NB4 (cell line): ENCODE data around the gene MRPL18.

Experiments used
- POLR2A ChIP-seq: IDR thresholded peaks from 2 replicates; pipeline ENCODE4 v1.6.1; 2011; ENCODE audit warnings: mild to moderate bottlenecking; ENCODE audit not compliant: insufficient read length; ENCODE audit errors: extremely low read depth
- TF ChIP-seq, protein P1 (sequence below): IDR thresholded peaks from one replicate; pipeline ENCODE4 v1.5.1; 2012; ENCODE audit warnings: low read depth, low read length

GRCh38 chr6:159815410-159815809, 25.1 kb downstream of the MRPL18 start:
- TF ChIP-seq, protein P1, sequence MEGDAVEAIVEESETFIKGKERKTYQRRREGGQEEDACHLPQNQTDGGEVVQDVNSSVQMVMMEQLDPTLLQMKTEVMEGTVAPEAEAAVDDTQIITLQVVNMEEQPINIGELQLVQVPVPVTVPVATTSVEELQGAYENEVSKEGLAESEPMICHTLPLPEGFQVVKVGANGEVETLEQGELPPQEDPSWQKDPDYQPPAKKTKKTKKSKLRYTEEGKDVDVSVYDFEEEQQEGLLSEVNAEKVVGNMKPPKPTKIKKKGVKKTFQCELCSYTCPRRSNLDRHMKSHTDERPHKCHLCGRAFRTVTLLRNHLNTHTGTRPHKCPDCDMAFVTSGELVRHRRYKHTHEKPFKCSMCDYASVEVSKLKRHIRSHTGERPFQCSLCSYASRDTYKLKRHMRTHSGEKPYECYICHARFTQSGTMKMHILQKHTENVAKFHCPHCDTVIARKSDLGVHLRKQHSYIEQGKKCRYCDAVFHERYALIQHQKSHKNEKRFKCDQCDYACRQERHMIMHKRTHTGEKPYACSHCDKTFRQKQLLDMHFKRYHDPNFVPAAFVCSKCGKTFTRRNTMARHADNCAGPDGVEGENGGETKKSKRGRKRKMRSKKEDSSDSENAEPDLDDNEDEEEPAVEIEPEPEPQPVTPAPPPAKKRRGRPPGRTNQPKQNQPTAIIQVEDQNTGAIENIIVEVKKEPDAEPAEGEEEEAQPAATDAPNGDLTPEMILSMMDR = no peak
- TF ChIP-seq POLR2A = no peak
